Ovary (tissue), 3 donors: ENCODE results near the gene YDJC.
"Not testable (repeated sequence)": the region's sequence is repeated elsewhere in the genome, so short reads cannot be mapped to it uniquely, and the experiment has no call there.

Experiments used
- EP300 ChIP-seq: sonication (generic); formaldehyde crosslinking; IDR thresholded peaks from one replicate; pipeline ENCODE4 v1.6.1; 2017; ENCODE audit warnings: antibody characterized with exemption
- POLR2A ChIP-seq: fragments of 450-650 bp; IDR thresholded peaks from one replicate; pipeline ENCODE4 v1.6.1; 2017; ENCODE audit warnings: antibody characterized with exemption, mild to moderate bottlenecking, moderate library complexity
- TF ChIP-seq, protein P1 (sequence below), 3 donors: fragments of 450-650 bp in 2 of 3; fragments of 200-600 bp in 1 of 3; IDR thresholded peaks; one replicate each; pipeline versions ENCODE4 v1.5.1 to v1.8.0; 2016 to 2022; ENCODE audit warnings: antibody characterized with exemption in 3 of 3, mild to moderate bottlenecking in 1 of 3
- donor health status: DM: no; HTN: no; CAD: no.

DNA sequence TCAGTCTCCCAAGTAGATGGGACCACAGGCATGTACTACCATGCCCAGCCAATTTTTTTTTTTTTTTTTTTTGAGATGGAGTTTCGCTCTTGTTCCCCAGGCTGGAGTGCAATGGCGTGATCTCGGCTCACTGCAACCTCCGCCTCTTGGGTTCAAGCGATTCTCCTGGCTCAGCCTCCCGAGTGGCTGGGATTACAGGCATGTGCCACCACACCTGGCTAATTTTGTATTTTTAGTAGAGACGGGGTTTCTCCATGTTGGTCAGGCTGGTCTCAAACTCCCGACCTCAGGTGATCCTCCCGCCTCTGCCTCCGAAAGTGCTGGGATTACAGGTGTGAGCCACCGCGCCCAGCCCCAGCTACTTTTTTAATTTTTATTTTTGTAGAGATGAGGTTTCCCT is 49.0 kb upstream of the YDJC start:
- TF ChIP-seq, protein P1, sequence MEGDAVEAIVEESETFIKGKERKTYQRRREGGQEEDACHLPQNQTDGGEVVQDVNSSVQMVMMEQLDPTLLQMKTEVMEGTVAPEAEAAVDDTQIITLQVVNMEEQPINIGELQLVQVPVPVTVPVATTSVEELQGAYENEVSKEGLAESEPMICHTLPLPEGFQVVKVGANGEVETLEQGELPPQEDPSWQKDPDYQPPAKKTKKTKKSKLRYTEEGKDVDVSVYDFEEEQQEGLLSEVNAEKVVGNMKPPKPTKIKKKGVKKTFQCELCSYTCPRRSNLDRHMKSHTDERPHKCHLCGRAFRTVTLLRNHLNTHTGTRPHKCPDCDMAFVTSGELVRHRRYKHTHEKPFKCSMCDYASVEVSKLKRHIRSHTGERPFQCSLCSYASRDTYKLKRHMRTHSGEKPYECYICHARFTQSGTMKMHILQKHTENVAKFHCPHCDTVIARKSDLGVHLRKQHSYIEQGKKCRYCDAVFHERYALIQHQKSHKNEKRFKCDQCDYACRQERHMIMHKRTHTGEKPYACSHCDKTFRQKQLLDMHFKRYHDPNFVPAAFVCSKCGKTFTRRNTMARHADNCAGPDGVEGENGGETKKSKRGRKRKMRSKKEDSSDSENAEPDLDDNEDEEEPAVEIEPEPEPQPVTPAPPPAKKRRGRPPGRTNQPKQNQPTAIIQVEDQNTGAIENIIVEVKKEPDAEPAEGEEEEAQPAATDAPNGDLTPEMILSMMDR (IDR thresholded peaks at IDR 0.05): not testable (repeated sequence)
- TF ChIP-seq POLR2A, EP300: not testable (repeated sequence)
